ENCODE data around the gene PPP3CA.

PPP3CA gene

DNA sequence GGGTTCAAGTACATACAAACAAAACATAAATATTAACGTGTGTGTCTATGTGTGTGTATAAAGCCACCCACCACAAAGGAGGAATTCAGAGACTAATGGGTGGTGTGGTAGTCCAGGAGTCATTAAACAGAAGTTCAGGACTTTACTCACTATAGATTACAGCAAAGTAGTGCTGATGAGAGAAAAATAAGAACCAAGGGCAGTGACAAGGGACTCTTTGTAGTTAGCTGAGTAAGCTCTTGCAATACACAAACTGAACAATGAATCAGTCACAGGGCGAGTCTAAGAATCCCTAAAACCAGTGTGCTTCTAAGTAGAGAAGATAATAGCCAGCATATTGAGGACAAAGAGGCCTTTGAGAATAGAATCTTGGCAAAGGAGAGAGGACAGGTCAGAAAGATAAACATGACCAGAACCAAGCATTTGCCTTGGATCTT lies 232.4 kb downstream of the PPP3CA start:
- no peak overlapping the region for H3K4me3 ChIP-seq (ENCODE audit: low read depth, low read length)
- TF ChIP-seq CTCF (IDR thresholded peaks at IDR 0.05; ENCODE audit: insufficient read depth, low read length, missing control alignments), result no peak
- DNase-seq (ENCODE audit: low read depth, low spot score), result no peak
- ChIA-PET POLR2A (no interaction called here), CTCF (no interaction called here)

DNA sequence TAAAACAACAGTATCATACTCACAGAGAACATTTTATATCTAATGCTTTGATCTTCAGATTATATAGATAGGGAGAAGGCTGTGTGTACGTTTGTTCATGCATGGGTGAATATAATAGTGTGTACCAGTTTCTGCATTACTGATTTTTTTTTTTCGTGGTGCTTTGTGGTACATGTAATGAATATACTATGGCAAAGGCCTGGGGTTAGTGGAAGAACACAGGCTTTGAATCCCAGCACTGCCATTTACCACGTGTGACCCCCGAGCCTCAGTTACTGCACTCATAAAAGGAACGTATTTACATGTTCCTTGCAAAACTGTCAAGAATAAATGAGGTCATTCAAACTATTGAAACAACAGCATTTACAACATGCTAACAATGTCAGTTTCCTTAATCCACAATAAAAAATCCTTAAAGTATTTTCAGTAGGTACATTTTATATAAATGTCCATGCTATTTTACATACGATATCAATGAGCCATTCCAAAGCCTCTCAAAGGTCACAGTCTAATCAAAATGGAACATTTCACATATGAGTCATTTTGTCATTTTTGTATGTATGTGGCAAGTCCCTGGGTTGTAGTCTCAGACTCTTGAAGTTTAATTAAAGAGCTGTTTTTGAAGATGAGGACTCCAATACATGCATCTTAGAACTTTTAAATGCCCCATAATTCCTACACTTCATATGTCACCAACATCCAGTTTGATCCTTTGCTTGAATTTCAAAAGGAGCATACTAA lies 242.8 kb downstream of the PPP3CA start:
- CTCF ChIA-PET, result no interaction called here
- TF ChIP-seq CTCF (IDR thresholded peaks at IDR 0.05; ENCODE audit: insufficient read depth, low read length, missing control alignments), result no peak
- H3K4me3 ChIP-seq (ENCODE audit: low read depth, low read length), result no peak overlapping the region
- POLR2A ChIA-PET, result no interaction called here
- no peak for DNase-seq (ENCODE audit: low read depth, low spot score)

- H3K4me3 ChIP-seq (ENCODE audit: low read depth, low read length), result no peak overlapping the region
- ChIA-PET CTCF (no interaction called here), POLR2A (no interaction called here)
- TF ChIP-seq CTCF (IDR thresholded peaks at IDR 0.05; ENCODE audit: insufficient read depth, low read length, missing control alignments), result no peak
- DNase-seq (ENCODE audit: low read depth, low spot score), result no peak
These were observed 243.8 kb downstream of the PPP3CA start for GRCh38 chr4:101103381-101104142.

DNA sequence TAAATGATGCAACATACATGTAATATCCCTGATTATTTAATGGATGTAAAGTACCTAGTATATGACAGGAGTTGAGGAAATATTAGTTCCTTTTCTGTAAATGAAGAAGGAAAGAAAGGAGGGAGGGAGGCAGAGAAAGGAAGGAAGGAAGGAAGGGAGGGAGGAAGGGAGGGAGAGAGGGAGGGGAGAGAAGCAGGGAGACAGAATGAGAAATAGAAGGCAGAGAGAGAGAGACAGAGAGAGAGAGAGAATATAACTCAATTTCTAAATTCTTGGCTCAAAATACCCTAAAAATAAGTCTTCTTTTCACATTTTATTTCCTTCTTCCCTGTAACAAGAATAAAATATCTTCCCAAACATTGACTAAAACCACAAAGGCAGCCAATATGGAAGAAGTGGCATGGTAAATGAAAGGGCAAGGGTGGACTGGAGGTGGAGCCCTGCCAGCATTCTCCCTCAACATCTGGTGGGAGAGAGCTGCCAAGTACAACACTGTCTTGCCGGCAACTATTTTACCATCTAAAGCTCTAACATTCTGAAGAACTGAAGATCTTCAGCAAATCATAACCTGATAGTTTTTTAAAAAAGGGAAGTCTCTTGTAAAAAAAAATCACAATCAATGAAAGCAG lies 245.1 kb downstream of the PPP3CA start:
- no peak overlapping the region for H3K4me3 ChIP-seq (ENCODE audit: low read depth, low read length)
- ChIA-PET POLR2A (no interaction called here), CTCF (no interaction called here)
- peak; percentile 63 for DNase-seq (ENCODE audit: low read depth, low spot score)
- no peak for TF ChIP-seq CTCF (IDR thresholded peaks at IDR 0.05; ENCODE audit: insufficient read depth, low read length, missing control alignments)

DNA sequence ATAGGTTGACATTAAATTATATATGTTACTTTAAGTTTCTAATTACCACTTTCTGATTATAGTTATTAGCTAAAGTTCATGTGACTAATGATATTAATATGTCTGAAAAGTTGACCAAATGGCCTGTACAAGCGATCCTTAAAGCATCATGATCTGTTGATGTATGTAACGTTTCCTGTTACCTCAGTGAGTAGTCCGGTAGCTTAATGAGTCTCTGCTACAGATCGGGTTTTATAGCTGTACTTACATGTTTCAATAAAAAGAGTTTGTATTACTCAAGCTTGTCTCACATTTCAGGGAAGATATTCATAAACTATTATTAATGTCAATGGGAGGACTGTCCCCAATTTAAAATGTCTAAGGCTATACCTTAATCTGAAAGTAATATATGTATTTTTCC lies 246.3 kb downstream of the PPP3CA start:
- POLR2A ChIA-PET, result no interaction called here
- DNase-seq (ENCODE audit: low read depth, low spot score), result no peak
- CTCF ChIA-PET, result no interaction called here
- TF ChIP-seq CTCF (IDR thresholded peaks at IDR 0.05; ENCODE audit: insufficient read depth, low read length, missing control alignments), result no peak
- H3K4me3 ChIP-seq (ENCODE audit: low read depth, low read length), result no peak overlapping the region
